Measurements from ENCODE around the gene ZNF396.

ZNF396 gene

GRCh38 chr18:35376742-35377695 lies at the start of gene ZNF396:
ZNF396 (minus strand) TSS chr18:35377337; CDS start chr18:35374292, 3,045 bp downstream.
- peak; percentile 40 for DNase-seq (ENCODE audit: low read depth, low spot score)

DNA sequence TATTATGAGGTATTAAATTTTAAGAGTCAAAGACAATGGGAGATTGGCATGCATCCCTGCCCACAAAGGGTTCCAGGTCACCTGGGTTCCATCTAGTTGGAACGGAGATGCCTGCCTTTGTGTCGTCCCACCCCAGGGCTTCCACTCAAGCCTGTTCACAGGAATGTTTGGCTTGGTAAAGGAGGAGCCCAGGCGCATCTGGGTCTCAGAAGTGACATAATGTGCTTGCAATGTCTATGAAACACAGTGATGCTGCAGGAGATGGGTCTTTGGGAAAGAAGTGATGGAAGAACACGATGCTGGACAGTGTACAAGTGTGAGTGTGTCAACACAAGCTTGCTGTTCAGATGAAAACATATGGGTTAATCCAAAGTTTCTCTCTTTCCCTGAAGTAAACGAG lies 49.6 kb upstream of the ZNF396 start:
- no peak for DNase-seq (ENCODE audit: low read depth, low spot score)

- DNase-seq (ENCODE audit: low read depth, low spot score), result no peak
These were observed 47.2 kb upstream of the ZNF396 start for GRCh38 chr18:35424356-35424755.

- no peak for DNase-seq (ENCODE audit: low read depth, low spot score)
These were observed 45.1 kb upstream of the ZNF396 start for GRCh38 chr18:35422237-35422636.

DNA sequence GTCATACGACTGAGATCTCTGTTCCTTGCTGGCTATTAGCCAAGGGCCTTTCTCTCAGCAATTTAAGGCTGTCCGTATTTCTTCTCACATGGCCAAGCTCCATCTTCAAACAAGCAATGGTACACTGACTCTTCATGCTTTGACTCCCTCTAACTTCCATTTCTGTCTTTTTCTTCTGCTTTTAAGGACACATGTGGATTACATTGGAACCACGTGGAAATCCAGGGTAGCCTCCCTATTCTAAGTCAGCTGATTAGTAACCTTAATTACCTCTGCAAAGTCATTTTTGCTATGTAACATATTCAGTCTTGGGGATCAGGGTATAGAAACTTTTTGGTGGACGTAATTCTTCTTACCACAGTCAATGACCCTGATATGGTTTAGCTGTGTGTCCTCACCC lies 41.5 kb upstream of the ZNF396 start:
- no peak for DNase-seq (ENCODE audit: low read depth, low spot score)

- no peak for DNase-seq (ENCODE audit: low read depth, low spot score)
These were observed 40.1 kb upstream of the ZNF396 start for GRCh38 chr18:35417223-35417622.

- DNase-seq (ENCODE audit: low read depth, low spot score), result no peak
These were observed 38.5 kb upstream of the ZNF396 start for GRCh38 chr18:35415511-35416073.

DNA sequence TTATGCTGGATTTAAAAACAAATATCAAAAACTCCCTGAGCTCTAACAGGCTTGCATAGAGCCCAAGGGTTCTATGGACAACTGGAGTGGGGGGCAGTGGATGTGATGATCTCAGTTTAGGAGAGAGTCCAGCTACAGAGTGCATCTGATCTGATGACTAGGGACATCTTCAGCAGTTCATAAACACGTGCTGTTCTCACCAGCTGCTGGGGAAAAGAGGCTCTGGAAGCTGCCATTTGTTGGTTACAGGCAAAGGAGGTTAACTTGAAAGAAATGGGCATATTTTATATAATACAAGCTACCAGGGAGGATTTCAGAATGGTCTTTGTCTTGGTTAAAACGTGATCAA lies 36.0 kb upstream of the ZNF396 start:
- no peak for DNase-seq (ENCODE audit: low read depth, low spot score)

- DNase-seq (ENCODE audit: low read depth, low spot score), result no peak
These were observed 34.7 kb upstream of the ZNF396 start for GRCh38 chr18:35411625-35412351.

DNA sequence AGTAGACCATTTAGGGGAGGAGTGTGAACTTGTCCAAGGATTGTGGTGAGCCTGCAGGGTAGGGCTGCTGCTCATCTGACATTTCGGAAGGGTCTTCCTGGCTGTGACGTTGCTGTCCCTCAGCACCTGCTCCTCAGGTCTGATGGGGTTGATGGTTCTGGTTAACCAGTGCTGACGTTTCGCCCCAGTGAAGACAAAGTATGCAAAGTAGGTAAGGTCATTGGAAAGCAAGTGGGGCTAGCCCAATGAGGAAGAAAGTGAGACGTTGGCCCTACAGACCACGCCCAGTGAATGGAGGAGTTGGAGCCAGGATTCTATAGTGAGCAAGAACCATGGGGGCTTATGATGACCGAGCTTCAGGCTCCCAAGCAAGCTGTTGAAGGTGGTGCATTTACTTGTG lies 33.4 kb upstream of the ZNF396 start:
- no peak for DNase-seq (ENCODE audit: low read depth, low spot score)

DNA sequence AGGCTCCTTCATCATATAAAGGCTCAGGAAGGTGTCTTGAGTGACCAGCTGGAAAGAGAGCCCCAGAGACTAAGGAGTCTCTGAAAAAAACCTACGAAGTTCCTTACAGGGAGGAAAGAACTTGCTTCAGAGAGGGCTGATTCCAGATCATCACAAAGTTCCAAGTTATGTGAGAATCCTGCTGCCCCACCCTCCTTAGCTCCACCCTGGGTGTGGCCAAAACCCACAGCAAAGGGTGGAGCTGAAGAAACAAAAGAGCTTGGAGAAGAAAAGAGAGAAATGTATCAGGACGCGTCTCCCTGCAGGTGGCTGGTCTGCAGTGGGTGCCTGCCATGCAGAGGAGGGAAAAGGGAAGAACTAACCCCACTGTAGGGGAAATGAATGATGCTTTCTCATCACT lies 32.8 kb upstream of the ZNF396 start:
- no peak for DNase-seq (ENCODE audit: low read depth, low spot score)

- DNase-seq (ENCODE audit: low read depth, low spot score), result no peak
These were observed 31.7 kb upstream of the ZNF396 start for GRCh38 chr18:35408843-35409261.

GRCh38 chr18:35407871-35408481 lies 30.8 kb upstream of the ZNF396 start:
- DNase-seq (ENCODE audit: low read depth, low spot score), result no peak

DNA sequence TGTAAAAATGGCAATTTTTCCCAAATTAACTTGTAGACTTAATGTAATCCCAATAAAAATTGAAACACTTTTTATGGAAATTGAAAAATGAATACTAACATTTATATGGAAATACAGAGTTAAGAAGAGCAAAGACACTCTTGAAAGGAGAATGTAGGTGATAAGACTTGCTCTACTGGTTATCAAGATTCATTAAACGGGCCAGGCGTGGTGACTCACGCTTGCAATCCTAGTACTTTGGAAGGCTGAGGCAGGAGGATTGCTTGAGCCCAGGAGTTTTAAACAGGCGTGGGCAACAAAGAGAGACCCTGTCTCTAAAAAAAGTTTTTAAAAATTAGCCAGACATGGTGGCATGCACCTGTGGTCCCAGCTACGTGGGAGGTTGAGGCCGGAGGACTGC lies 29.5 kb upstream of the ZNF396 start:
- DNase-seq (ENCODE audit: low read depth, low spot score), result no peak

DNA sequence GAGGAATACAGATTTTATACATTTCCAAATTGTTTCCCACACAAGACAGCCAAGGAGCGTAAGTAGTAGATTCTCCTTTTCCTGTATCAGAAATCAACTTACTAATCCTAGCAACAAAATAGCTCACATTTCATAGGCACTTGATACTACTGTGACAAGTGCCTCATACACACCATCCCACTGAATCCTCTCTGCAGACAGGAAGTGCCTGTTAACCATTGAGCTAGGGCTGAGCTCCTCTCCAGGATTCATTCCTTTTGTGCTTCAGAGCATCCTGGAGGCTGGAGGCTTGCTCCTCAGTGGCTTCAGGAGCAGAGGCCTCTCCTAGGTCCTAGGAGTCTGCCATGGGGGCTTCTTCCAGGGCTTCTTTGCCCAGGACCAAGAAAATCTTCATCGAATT lies 20.8 kb upstream of the ZNF396 start:
- DNase-seq (ENCODE audit: low read depth, low spot score), result no peak

GRCh38 chr18:35393716-35394115 lies 16.6 kb upstream of the ZNF396 start:
- DNase-seq (ENCODE audit: low read depth, low spot score), result no peak

DNA sequence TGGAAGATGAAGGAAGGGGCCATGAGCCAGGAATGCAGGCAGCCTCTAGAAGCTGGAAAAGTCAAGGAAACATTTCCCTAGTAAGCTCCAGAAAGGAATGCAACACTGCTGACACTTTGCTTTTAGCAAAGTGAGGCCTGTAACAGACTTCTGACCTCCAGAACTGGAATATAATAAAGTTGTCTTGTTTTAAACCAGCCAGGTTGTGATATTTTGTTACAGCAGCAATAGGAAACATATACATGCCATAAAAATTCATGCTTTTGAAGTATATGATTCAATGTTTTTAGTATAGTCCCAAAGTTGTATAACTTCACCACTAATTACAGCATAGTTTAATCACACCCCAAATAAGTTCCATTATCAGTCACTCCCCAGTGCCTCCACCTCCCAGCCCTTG lies 15.2 kb upstream of the ZNF396 start:
- no peak for DNase-seq (ENCODE audit: low read depth, low spot score)

GRCh38 chr18:35390951-35391700 lies 14.0 kb upstream of the ZNF396 start:
- no peak for DNase-seq (ENCODE audit: low read depth, low spot score)

- DNase-seq (ENCODE audit: low read depth, low spot score), result no peak
These were observed 12.0 kb upstream of the ZNF396 start for GRCh38 chr18:35389095-35389618.

- DNase-seq (ENCODE audit: low read depth, low spot score), result no peak
These were observed 10.0 kb upstream of the ZNF396 start for GRCh38 chr18:35387152-35387571.

DNA sequence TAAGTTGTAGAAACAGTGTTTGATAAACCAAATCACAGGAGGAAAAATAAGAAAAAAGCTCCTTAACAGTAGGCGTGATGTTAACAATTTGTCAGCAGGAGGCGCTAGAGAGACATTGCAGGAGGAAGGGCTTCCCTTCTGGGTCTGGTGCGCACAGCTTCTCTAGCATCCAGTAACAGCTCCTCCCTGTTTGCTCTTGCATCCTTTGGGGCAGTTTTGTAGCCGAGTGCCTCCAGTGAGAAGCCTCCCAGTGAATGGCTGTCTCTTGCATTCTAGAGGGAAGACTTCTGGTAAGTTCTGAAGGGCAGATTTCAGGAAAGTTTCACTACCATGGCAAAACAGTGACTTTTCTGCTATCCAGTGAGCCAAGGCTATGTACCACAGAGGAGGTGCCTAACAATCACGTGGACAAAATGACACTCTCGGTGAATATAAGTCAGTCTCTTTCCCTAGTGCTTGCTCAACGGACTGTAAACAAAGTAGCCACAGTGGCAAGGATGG lies 9.5 kb upstream of the ZNF396 start:
- peak; percentile 25 for DNase-seq (ENCODE audit: low read depth, low spot score)
